ENCODE data around the gene ANKRD13A.
"Not testable (repeated sequence)": the region's sequence is repeated elsewhere in the genome, so short reads cannot be mapped to it uniquely, and the experiment has no call there.

ANKRD13A gene

GRCh38 chr12:109983432-109984142 lies 15.6 kb upstream of the ANKRD13A start:
- no peak for DNase-seq (ENCODE audit: low read depth in 2 of 2)

- DNase-seq (ENCODE audit: low read depth in 2 of 2): not testable (repeated sequence)
Observed at GRCh38 chr12:109986236-109986635, 13.0 kb upstream of the ANKRD13A start.

GRCh38 chr12:109987615-109988014 lies 11.6 kb upstream of the ANKRD13A start:
- no peak for DNase-seq (ENCODE audit: low read depth in 2 of 2)

GRCh38 chr12:109988274-109988673 lies 11.0 kb upstream of the ANKRD13A start:
- no peak for DNase-seq (ENCODE audit: low read depth in 2 of 2)

GRCh38 chr12:109988903-109989302 lies 10.3 kb upstream of the ANKRD13A start:
- DNase-seq (ENCODE audit: low read depth in 2 of 2): no peak

- DNase-seq (ENCODE audit: low read depth in 2 of 2): no peak
Observed at GRCh38 chr12:109989380-109989779, 9.8 kb upstream of the ANKRD13A start.

GRCh38 chr12:109991586-109991985 lies 7.6 kb upstream of the ANKRD13A start:
- DNase-seq (ENCODE audit: low read depth in 2 of 2): no peak

GRCh38 chr12:109993091-109993490 lies 6.1 kb upstream of the ANKRD13A start:
- DNase-seq (ENCODE audit: low read depth in 2 of 2): no peak

- no peak for DNase-seq (ENCODE audit: low read depth in 2 of 2)
Observed at GRCh38 chr12:109994401-109995175, 4.6 kb upstream of the ANKRD13A start.

- DNase-seq (ENCODE audit: low read depth in 2 of 2): no peak
Observed at GRCh38 chr12:109995361-109995685, 3.9 kb upstream of the ANKRD13A start.

- DNase-seq (ENCODE audit: low read depth in 2 of 2): peak; percentile 88 to 89
Observed at GRCh38 chr12:109995686-109996482, 3.3 kb upstream of the ANKRD13A start, which contains the start of gene GIT2. Gene GIT2 (minus strand): TSS chr12:109996368. CDS start chr12:109996224, 144 bp downstream.

GRCh38 chr12:109996483-109996853 lies 2.8 kb upstream of the ANKRD13A start:
- DNase-seq (ENCODE audit: low read depth in 2 of 2): no peak

- DNase-seq (ENCODE audit: low read depth in 2 of 2): no peak
Observed at GRCh38 chr12:109997393-109997792, 1.8 kb upstream of the ANKRD13A start.

- DNase-seq (ENCODE audit: low read depth in 2 of 2): no peak
Observed at GRCh38 chr12:109998241-109998903, 858 bp upstream of the ANKRD13A start.

- no peak for DNase-seq (ENCODE audit: low read depth in 2 of 2)
Observed at GRCh38 chr12:109999649-109999971, 380 bp downstream of the ANKRD13A start.

- DNase-seq (ENCODE audit: low read depth in 2 of 2): no peak
Observed at GRCh38 chr12:109999983-110000505, 814 bp downstream of the ANKRD13A start.

- DNase-seq (ENCODE audit: low read depth in 2 of 2): no peak
Observed at GRCh38 chr12:110001596-110001995, 2.4 kb downstream of the ANKRD13A start.

GRCh38 chr12:110002676-110003515 lies 3.7 kb downstream of the ANKRD13A start:
- DNase-seq (ENCODE audit: low read depth in 2 of 2): no peak

GRCh38 chr12:110004598-110004997 lies 5.4 kb downstream of the ANKRD13A start:
- DNase-seq (ENCODE audit: low read depth in 2 of 2): no peak

- DNase-seq (ENCODE audit: low read depth in 2 of 2): no peak
Observed at GRCh38 chr12:110005319-110005973, 6.2 kb downstream of the ANKRD13A start.

Data from stimulated activated CD8-positive, alpha-beta memory T cell treated with anti-CD3 and anti-CD28 coated beads, Interleukin-15, amount 100 ng/mL, for 4 hours (primary cell).